ENCODE data around the gene EFCAB6. TPM values are rescaled to one million over a fixed set of nuclear protein-coding genes. Genes with fewer than 3 reads are reported as not detected.

Gene EFCAB6
- total and polyA plus RNA-seq, 2 of the 4 experiments (the other 2 are of a cell fraction) = 0.44 to 1.1 TPM

DNA sequence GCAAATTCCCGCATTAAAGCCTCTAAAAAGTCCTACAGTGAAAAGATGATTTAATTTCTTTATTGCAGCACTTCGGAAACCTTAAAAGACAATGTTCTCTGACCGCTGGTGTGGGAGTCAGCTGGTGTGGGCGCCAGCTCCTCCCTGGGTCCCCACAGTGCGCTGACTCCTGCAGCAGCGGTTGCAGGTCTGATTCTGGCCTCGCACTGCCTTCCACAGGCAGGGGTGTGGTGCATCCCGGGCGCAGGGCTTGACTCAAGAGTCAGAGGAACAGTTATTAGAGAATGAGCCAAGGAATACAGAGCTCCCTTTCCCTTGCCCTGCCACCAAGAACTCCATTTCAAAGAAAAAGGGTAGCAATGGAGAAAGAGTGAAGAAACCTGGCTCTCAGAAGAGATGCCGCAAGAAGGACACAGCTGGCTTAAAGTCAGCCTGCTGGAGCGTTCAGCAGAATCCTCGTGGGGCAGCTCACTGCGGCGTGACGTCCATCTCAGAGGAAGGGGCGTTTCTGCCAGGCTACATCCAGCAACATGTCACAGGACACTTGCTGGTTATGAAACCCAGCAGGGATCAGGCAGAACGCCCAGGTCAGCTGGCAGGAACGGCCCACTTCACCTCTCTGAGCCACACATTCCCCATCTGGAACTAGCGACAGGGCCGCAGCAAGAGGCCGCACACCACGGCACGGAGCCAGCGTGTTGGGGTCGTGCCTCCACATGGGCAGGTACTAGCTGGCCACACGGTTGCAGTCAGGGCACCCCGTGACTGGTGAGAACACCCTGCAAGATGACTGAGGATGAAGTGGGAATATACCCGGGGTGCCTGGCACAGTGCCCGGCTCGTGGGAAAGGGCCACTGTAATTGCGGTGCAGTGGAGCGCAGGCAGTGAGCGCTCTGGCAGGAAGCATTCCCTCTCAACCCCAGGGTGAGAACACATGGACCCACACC lies 18.1 kb upstream of the EFCAB6 start (continued):
- TF ChIP-seq MAZ (IDR thresholded peaks at IDR 0.05; ENCODE audit: borderline replicate concordance, low read depth, low read length) (no peak), CHD1 (IDR thresholded peaks at IDR 0.05; ENCODE audit: low read depth, low read length) (no peak)
